Pancreas (tissue), 10 donors: Measurements from ENCODE around the gene AATK. TPM values are rescaled to one million over a fixed set of nuclear protein-coding genes. Genes with fewer than 3 reads are reported as not detected.

ENCODE experiments used
- ATAC-seq, 4 donors: fragments of 200-7000 bp; cut with Tn5 transposase; one replicate each; pipeline versions ENCODE4 v1.8.0 to v1.9.1; 2020; ENCODE audit warnings: mild to moderate bottlenecking in 4 of 4, moderate library complexity in 4 of 4
- DNase-seq, 6 donors: peaks; one replicate each; pipeline ENCODE4 v3.0.0-alpha.2; 2020
- FAIRE-seq: peaks from 2 replicates; lab custom pipeline; 2012; peaks lifted over from hg19 to GRCh38; lab: Jason Lieb, UNC
- H3K27ac ChIP-seq, 4 donors: fragments of 200-600 bp; sonication (generic); 1 replicate in 3 of 4; 2 replicates in 1 of 4; pipeline versions ENCODE4 v1.5.0 to v1.8.0; 2020
- H3K27me3 ChIP-seq, 4 donors: fragments of 200-600 bp; one replicate each; pipeline ENCODE4 v1.8.0; 2021
- H3K36me3 ChIP-seq, 3 donors: fragments of 200-600 bp; sonication (generic) in 1 of 3; one replicate each; pipeline versions ENCODE4 v1.5.0 to v1.8.0; 2020 to 2021
- H3K4me1 ChIP-seq, 3 donors: fragments of 200-600 bp; one replicate each; pipeline ENCODE4 v1.8.0; 2021
- H3K4me3 ChIP-seq, 4 donors: fragments of 200-600 bp; sonication (generic) in 2 of 4; one replicate each; pipeline versions ENCODE4 v1.5.0 to v1.8.0; 2020 to 2021
- H3K9me3 ChIP-seq, 4 donors: fragments of 200-600 bp; one replicate each; pipeline ENCODE4 v1.8.0; 2021
- whole genome bisulfite sequencing, 2 donors: extraction: QIAGEN DNeasy Blood & Tissue Kit; methylation state at CpG; one replicate each; pipeline ENCODE4 v1.1.7; 2013; 5-methylcytosine and 5-hydroxymethylcytosine counted together
- intact Hi-C, 3 donors: fragments of 100-400 bp; cut with DNase I; formaldehyde crosslinking; loops; one replicate each; pipeline versions ENCODE4 v1.11.1 to v1.14.2; 2022
- polyA plus RNA-seq, 2 donors: library from polyadenylated mRNA; stranded (reverse); fragments of 200-250 nt; gene quantifications; one replicate each; pipeline ENCODE4 v1.2.3, GENCODE V29; 2013
- total RNA-seq, 6 donors: library from RNA; stranded (reverse); fragmentation: NEBNext Ultra II Directional in 4 of 6; extraction: Animal tissue kit (Norgen Biotek cat#: 25700) in 4 of 6; gene quantifications; one replicate each; pipeline versions ENCODE4 v1.2.1 to v1.2.4, GENCODE V29; 2021 to 2023
- TF ChIP-seq, protein P1 (sequence below), 4 donors: fragments of 200-600 bp; sonication (generic) in 3 of 4; IDR thresholded peaks; one replicate each; pipeline versions ENCODE4 v1.5.0 to v1.8.0; 2021; ENCODE audit warnings: antibody characterized with exemption in 4 of 4
- donor health status: healthy with polysubstance abuse.
- donor health status: DM: no; HTN: no; CAD: no; lungs with moderate emphysema.
- donor health status: DM: no; HTN: no; CAD: no.
- donor health status: control.
- donor health status: control.
- donor health status: Bipolar disorder and iron deficiency.
- donor health status: DM: yes; HTN: yes; CAD: no.
- donor health status: DM: no; HTN: no; CAD: no.
- donor health status: DM: no; HTN: no; CAD: no.
- donor health status: DM: yes; HTN: yes; CAD: no.

The AATK gene
- total and polyA plus RNA-seq, 8 donors, result 24.3 to 49.6 (median 30.1) TPM

DNA sequence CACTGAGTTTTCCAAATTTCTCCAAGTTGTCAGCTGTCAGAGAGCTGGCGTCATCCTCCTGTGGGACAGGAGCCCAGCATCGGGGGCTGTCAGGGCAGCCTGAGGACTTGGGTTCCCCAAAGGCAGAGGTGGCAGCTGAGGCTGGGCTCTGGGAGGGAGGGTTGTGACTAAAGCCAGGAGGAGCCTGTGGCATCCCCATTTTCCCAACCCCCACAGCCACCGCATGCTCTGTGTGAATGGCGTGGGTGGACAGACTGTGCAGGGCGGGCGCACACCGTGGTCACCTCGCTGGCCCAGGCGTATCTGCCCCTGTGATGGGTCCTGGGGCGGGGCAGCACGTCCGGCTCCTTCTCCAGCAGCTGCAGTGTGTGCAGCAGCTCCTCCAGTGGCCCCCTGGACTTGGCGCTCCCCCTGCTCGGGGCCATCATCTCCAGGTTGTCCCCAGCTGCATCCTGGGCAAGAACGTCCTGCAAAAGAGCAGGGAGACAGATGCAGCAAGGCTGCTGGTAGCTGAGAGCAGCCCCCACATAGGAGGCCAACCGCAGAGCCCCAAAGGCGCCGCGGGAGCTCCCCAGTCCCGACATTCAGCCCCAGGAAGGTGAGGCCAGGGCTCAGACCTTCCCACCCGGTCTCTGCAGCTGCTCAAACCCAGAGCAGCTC, 31.9 kb upstream of the AATK start:
- H3K36me3 ChIP-seq, result no peaks in the 10 kb centered on the region
- H3K9me3 ChIP-seq, result no peaks in the 10 kb centered on the region
- FAIRE-seq (no peak), ATAC-seq (no peak), DNase-seq (peak in 2 of 6 donors; percentile 9 to 58)
- WGBS, 2 donors, result 92 to 93% methylated on average over 21 of the region's 21 CpGs
- no peaks in the 10 kb centered on the region for H3K27me3 ChIP-seq
- no peak overlapping the region for H3K27ac ChIP-seq
- intact Hi-C loops, result no loop called here
- TF ChIP-seq, protein P1, sequence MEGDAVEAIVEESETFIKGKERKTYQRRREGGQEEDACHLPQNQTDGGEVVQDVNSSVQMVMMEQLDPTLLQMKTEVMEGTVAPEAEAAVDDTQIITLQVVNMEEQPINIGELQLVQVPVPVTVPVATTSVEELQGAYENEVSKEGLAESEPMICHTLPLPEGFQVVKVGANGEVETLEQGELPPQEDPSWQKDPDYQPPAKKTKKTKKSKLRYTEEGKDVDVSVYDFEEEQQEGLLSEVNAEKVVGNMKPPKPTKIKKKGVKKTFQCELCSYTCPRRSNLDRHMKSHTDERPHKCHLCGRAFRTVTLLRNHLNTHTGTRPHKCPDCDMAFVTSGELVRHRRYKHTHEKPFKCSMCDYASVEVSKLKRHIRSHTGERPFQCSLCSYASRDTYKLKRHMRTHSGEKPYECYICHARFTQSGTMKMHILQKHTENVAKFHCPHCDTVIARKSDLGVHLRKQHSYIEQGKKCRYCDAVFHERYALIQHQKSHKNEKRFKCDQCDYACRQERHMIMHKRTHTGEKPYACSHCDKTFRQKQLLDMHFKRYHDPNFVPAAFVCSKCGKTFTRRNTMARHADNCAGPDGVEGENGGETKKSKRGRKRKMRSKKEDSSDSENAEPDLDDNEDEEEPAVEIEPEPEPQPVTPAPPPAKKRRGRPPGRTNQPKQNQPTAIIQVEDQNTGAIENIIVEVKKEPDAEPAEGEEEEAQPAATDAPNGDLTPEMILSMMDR (IDR thresholded peaks at IDR 0.05), result no peak
- H3K4me1 ChIP-seq, result no peaks in the 10 kb centered on the region
- no peak overlapping the region for H3K4me3 ChIP-seq

DNA sequence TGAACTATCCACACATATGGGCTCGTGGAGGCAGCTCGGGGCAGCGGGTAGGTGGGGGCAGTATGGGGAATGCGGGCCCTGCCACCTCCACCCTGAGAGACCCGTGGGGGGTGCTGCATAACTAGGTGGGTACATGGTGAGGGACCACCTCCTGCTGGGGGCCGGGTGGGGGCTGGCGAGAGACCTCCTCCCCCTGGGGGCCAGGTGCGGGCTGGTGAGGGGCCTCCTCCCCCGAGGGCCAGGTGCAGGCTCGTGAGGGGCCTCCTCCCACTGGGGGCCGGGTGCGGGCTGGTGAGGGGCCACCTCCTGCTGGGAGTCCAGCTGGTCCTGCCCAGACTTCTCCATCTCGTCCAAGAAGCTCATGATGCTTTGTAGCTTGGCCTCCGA, 31.4 kb upstream of the AATK start:
- H3K4me1 ChIP-seq, result no peaks in the 10 kb centered on the region
- TF ChIP-seq, protein P1 (IDR thresholded peaks at IDR 0.05), result no peak
- no peaks in the 10 kb centered on the region for H3K9me3 ChIP-seq
- H3K4me3 ChIP-seq, result no peak overlapping the region
- intact Hi-C loops, result no loop called here
- no peaks in the 10 kb centered on the region for H3K36me3 ChIP-seq
- H3K27me3 ChIP-seq, result no peaks in the 10 kb centered on the region
- peak in 2 of 6 donors; percentile 30 to 76 for DNase-seq
- no peak for ATAC-seq
- 89% methylated on average over 14 of the region's 14 CpGs for WGBS, 2 donors
- no peak for FAIRE-seq
- no peak overlapping the region for H3K27ac ChIP-seq

DNA sequence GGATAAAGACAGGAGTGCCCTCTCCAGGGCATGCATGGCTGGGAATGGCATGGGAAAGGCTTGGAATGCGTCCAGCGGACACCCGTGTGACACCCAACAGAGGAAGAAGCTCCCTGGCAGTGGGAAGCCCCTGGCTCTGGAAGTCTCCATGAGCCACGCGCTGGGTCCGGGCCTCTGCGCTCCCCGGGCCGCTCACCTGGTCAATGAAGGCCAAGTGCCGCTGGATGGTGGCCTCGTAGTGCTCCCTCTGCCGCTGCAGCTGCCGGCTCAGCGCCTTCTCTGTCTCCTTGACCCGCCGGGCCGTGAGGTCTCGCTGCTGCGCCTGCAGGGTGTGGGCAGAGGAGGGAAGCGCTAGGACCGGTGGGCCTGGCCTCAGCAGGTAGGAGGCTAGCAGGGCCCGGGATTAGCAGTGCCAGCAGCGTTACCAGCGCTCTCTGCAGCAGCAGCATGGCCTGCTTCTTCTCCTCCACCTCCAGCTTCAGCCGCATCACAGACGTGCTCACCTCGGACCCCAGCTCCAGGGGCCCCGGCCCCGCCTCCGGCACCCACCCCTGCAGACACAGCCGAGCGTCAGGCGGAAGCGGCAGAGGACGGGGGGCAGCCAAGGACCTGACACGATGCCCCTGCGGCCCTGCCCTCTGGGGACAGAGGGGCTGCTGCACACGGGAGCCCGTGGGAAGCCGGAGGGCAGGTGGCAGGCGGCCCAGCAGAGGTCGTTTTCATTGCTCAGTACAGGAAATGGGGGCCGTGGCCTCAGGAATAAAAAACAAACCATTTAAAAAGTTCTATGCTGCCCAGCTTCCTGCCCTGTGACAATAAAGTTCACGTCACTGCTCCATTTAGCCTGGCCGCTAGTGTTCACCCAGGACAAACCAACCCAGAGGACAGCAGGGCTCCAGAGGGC, 30.7 kb upstream of the AATK start:
- no peak overlapping the region for H3K27ac ChIP-seq
- DNase-seq, result peak in 2 of 6 donors; percentile 25 to 62

DNA sequence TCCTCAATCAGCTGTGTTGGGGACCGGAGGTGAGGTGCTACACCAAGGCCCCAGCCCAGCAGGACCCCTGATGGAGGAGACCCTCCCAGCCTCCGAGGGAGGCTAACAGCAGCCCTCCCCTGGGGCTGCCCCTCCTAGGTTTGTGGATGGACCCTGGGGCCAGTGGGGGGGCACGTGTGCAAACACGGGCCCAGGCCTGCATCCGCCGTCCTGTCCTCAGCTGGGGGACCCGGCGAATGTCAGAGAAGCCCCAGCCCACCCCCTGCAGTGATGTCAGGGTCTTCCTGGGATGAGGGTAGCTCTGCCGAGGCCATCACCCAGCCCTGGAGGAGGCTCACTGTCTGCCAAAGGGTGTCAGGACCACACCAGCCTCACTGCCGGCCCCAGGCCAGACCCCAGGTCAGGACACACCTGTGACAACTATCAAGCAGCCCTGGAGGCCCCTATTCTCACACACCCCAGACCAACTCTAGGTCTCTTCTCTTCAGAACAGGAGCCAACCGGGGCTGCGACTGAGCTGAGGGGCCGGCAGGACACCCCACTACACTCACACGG, 30.0 kb upstream of the AATK start:
- 90 to 94% methylated on average over 13 to 14 of the region's 14 CpGs for WGBS, 2 donors
- H3K9me3 ChIP-seq, result no peaks in the 10 kb centered on the region
- H3K36me3 ChIP-seq, result no peaks in the 10 kb centered on the region
- no peak for ATAC-seq
- H3K27me3 ChIP-seq, result no peaks in the 10 kb centered on the region
- peak in 2 of 6 donors; percentile 20 to 60 for DNase-seq
- H3K4me1 ChIP-seq, result no peaks in the 10 kb centered on the region
- no peak for FAIRE-seq
- H3K27ac ChIP-seq, result no peak overlapping the region
- intact Hi-C loops, result no loop called here
- TF ChIP-seq, protein P1 (IDR thresholded peaks at IDR 0.05), result no peak
- H3K4me3 ChIP-seq, result no peak overlapping the region

More for the DNA sequence above, 30.7 kb upstream of the AATK start:
- intact Hi-C loops, result no loop called here
- Histone ChIP-seq H3K9me3 (no peaks in the 10 kb centered on the region), H3K27me3 (no peaks in the 10 kb centered on the region), H3K4me1 (no peaks in the 10 kb centered on the region), H3K4me3 (no peak overlapping the region), H3K36me3 (no peaks in the 10 kb centered on the region)
- ATAC-seq (no peak), FAIRE-seq (no peak)
- TF ChIP-seq, protein P1 (IDR thresholded peaks at IDR 0.05), result no peak
- WGBS, 2 donors, result 89 to 91% methylated on average over 36 to 45 of the region's 45 CpGs
